H1 (cell line): ENCODE results near the gene CRHR2. TPM values are rescaled to one million over a fixed set of nuclear protein-coding genes. Genes with fewer than 3 reads are reported as not detected.

Source experiments
- CTCF ChIA-PET: fragments of 300-600 bp; sonication (Branson Sonifier 250); formaldehyde crosslinking; loops from one replicate; lab custom pipeline; 2021; ENCODE audit not compliant: partially characterized antibody; lab: Charles Lee
- POLR2A ChIA-PET: fragments of 300-600 bp; sonication (Branson Sonifier 250); formaldehyde crosslinking; loops from one replicate; lab custom pipeline; 2021; ENCODE audit warnings: inconsistent platforms; ENCODE audit not compliant: partially characterized antibody; lab: Charles Lee
- DNase-seq, 2 experiments: peaks; one replicate each; pipeline versions ENCODE4 v3.0.0 to v3.0.0-alpha.2; 2010 to 2022; ENCODE audit warnings: low spot score in 2 of 2, low read depth in 1 of 2, mixed read lengths in 1 of 2
- FAIRE-seq: peaks from 2 replicates; lab custom pipeline; 2011; peaks lifted over from hg19 to GRCh38; lab: Jason Lieb, UNC
- H2AFZ ChIP-seq: 2 replicates; pipeline ENCODE4 v1.8.1; 2012; ENCODE audit warnings: low read length, inconsistent platforms
- H2AK5ac ChIP-seq: 2 replicates; pipeline ENCODE4 v1.6.1; 2013; ENCODE audit warnings: low read depth, low read length
- H2BK120ac ChIP-seq: replicated peaks from 2 replicates; pipeline ENCODE3; 2013; ENCODE audit warnings: low read depth, low read length, inconsistent platforms
- H2BK12ac ChIP-seq: 2 replicates; pipeline ENCODE4 v1.6.1; 2013; ENCODE audit warnings: low read depth, low read length
- H2BK15ac ChIP-seq: 2 replicates; pipeline ENCODE4 v1.6.1; 2013; ENCODE audit warnings: low read length
- H2BK20ac ChIP-seq: 2 replicates; pipeline ENCODE4 v1.6.1; 2013; ENCODE audit warnings: low read length
- H2BK5ac ChIP-seq: 2 replicates; pipeline ENCODE4 v1.6.1; 2013; ENCODE audit warnings: low read depth, low read length
- H3K14ac ChIP-seq: 2 replicates; pipeline ENCODE4 v1.6.1; 2013; ENCODE audit warnings: inconsistent platforms; ENCODE audit not compliant: insufficient read length
- H3K18ac ChIP-seq: 2 replicates; pipeline ENCODE4 v1.6.1; 2013; ENCODE audit warnings: low read length; ENCODE audit errors: extremely low read depth
- H3K23ac ChIP-seq: 2 replicates; pipeline ENCODE4 v1.6.1; 2013; ENCODE audit warnings: inconsistent platforms; ENCODE audit not compliant: insufficient read length
- H3K23me2 ChIP-seq: 2 replicates; pipeline ENCODE4 v1.6.1; 2013; ENCODE audit warnings: low read depth, low read length
- H3K27ac ChIP-seq: 2 replicates; pipeline ENCODE4 v1.6.1; 2011; ENCODE audit warnings: low read depth, low read length, inconsistent platforms
- H3K27me3 ChIP-seq, 4 experiments: replicated peaks in 1 of 4; 1 replicate in 1 of 4; 2 replicates in 3 of 4; pipeline versions ENCODE4 v1.6.1 to v1.8.1; 2011 to 2013; ENCODE audit warnings: low read length in 3 of 4, mild to moderate bottlenecking in 3 of 4, inconsistent platforms in 2 of 4, mixed read lengths in 2 of 4, moderate library complexity in 1 of 4; ENCODE audit not compliant: control insufficient read depth in 3 of 4, insufficient read depth in 3 of 4; ENCODE audit errors: extremely low read depth in 1 of 4
- H3K36me3 ChIP-seq, 4 experiments: 2 replicates each; pipeline versions ENCODE4 v1.6.1 to v1.8.1; 2011 to 2013; ENCODE audit warnings: mild to moderate bottlenecking in 4 of 4, low read length in 3 of 4, moderate library complexity in 2 of 4, control low read depth in 1 of 4, inconsistent platforms in 1 of 4; ENCODE audit not compliant: insufficient read depth in 4 of 4, control insufficient read depth in 2 of 4
- H3K4ac ChIP-seq: replicated peaks from 2 replicates; pipeline ENCODE3; 2013; ENCODE audit warnings: low read length, low read depth, mixed read lengths, inconsistent platforms; ENCODE audit not compliant: insufficient read length
- H3K4me1 ChIP-seq, 4 experiments: replicated peaks in 1 of 4; 1 replicate in 1 of 4; 2 replicates in 3 of 4; pipeline versions ENCODE4 v1.6.1 to v1.8.1; 2011 to 2013; ENCODE audit warnings: low read length in 3 of 4, inconsistent platforms in 2 of 4, mixed read lengths in 1 of 4; ENCODE audit not compliant: insufficient read depth in 4 of 4, control insufficient read depth in 3 of 4
- H3K4me2 ChIP-seq, 2 experiments: 2 replicates each; pipeline versions ENCODE4 v1.6.1 to v1.8.1; 2011 to 2013; ENCODE audit warnings: low read depth in 2 of 2, low read length in 2 of 2, control low read depth in 1 of 2, inconsistent platforms in 1 of 2, mild to moderate bottlenecking in 1 of 2; ENCODE audit not compliant: insufficient read depth in 1 of 2
- H3K4me3 ChIP-seq, 4 experiments: fragments of 200-600, 300-600 bp in 1 of 4; sonication (generic), shearing (Covaris generic), sonication (Bioruptor Twin) in 1 of 4; 2 replicates each; pipeline versions ENCODE4 v1.5.1 to v1.8.1; 2011 to 2016; ENCODE audit warnings: low read length in 4 of 4, low read depth in 3 of 4, control low read depth in 2 of 4, inconsistent platforms in 2 of 4, mild to moderate bottlenecking in 2 of 4, mixed read lengths in 1 of 4, moderate library complexity in 1 of 4; ENCODE audit not compliant: insufficient read depth in 2 of 4; ENCODE audit errors: extremely low read depth in 1 of 4
- H3K56ac ChIP-seq: replicated peaks from 2 replicates; pipeline ENCODE3; 2013; ENCODE audit warnings: low read depth, mild to moderate bottlenecking, mixed read lengths, low read length, inconsistent platforms; ENCODE audit not compliant: insufficient read length
- H3K79me1 ChIP-seq: 2 replicates; pipeline ENCODE4 v1.6.1; 2013; ENCODE audit warnings: low read depth, low read length, control low read depth
- H3K79me2 ChIP-seq, 2 experiments: 2 replicates each; pipeline versions ENCODE4 v1.6.1 to v1.8.1; 2012 to 2013; ENCODE audit warnings: low read length in 2 of 2, mild to moderate bottlenecking in 2 of 2, inconsistent platforms in 1 of 2; ENCODE audit not compliant: insufficient read depth in 2 of 2, control insufficient read depth in 1 of 2
- H3K9ac ChIP-seq, 4 experiments: replicated peaks in 1 of 4; 1 replicate in 1 of 4; 2 replicates in 3 of 4; pipeline versions ENCODE4 v1.6.1 to v1.8.1; 2011 to 2013; ENCODE audit warnings: low read depth in 3 of 4, low read length in 3 of 4, control low read depth in 2 of 4, mild to moderate bottlenecking in 2 of 4, moderate library complexity in 2 of 4, inconsistent platforms in 1 of 4; ENCODE audit errors: extremely low read depth in 1 of 4
- H3K9me3 ChIP-seq, 2 experiments: 2 replicates each; pipeline versions ENCODE4 v1.6.1 to v1.8.1; 2012 to 2013; ENCODE audit warnings: mild to moderate bottlenecking in 2 of 2, moderate library complexity in 2 of 2, control low read depth in 1 of 2, inconsistent platforms in 1 of 2, low read depth in 1 of 2, low read length in 1 of 2, mixed read lengths in 1 of 2; ENCODE audit not compliant: insufficient read depth in 2 of 2
- H4K20me1 ChIP-seq, 2 experiments: replicated peaks in 1 of 2; 2 replicates each; pipeline versions ENCODE3 to v1.8.1; 2011 to 2013; ENCODE audit warnings: inconsistent platforms in 2 of 2, low read length in 2 of 2, mild to moderate bottlenecking in 1 of 2; ENCODE audit not compliant: insufficient read depth in 2 of 2, control insufficient read depth in 1 of 2
- H4K5ac ChIP-seq: 2 replicates; pipeline ENCODE4 v1.6.1; 2013; ENCODE audit warnings: low read length, low read depth, mixed read lengths, inconsistent platforms; ENCODE audit not compliant: insufficient read length
- H4K8ac ChIP-seq: 2 replicates; pipeline ENCODE4 v1.8.0; 2013; ENCODE audit warnings: mild to moderate bottlenecking, moderate library complexity, low read length, inconsistent platforms; ENCODE audit not compliant: insufficient read depth; ENCODE audit errors: extremely low read depth
- H4K91ac ChIP-seq: replicated peaks from 2 replicates; pipeline ENCODE3; 2013; ENCODE audit warnings: low read length, mixed read lengths, inconsistent platforms; ENCODE audit not compliant: insufficient read length
- ATF3 ChIP-seq: IDR thresholded peaks from 2 replicates; pipeline ENCODE4 v1.6.1; 2011; ENCODE audit warnings: low read depth, mild to moderate bottlenecking, low read length; ENCODE audit not compliant: insufficient read depth
- BACH1 ChIP-seq: IDR thresholded peaks from 2 replicates; pipeline ENCODE4 v1.6.1; 2012; ENCODE audit warnings: low read length, improper control_type of control experiment
- CTCF ChIP-seq, 3 experiments: IDR thresholded peaks; 1 replicate in 2 of 3; 2 replicates in 1 of 3; pipeline versions ENCODE4 v1.5.1 to v1.6.1; 2011; ENCODE audit warnings: low read length in 3 of 3, mild to moderate bottlenecking in 3 of 3, inconsistent platforms in 2 of 3, low read depth in 1 of 3, moderate library complexity in 1 of 3; ENCODE audit not compliant: insufficient read depth in 1 of 3; ENCODE audit errors: control extremely low read depth in 1 of 3
- FOSL1 ChIP-seq: IDR thresholded peaks from 2 replicates; pipeline ENCODE4 v1.6.1; 2011; ENCODE audit warnings: mild to moderate bottlenecking, low read depth, low read length, moderate library complexity; ENCODE audit not compliant: insufficient read depth
- GTF2F1 ChIP-seq: IDR thresholded peaks from 2 replicates; pipeline ENCODE4 v1.6.1; 2012; ENCODE audit warnings: low read depth, low read length, improper control_type of control experiment, borderline replicate concordance
- JUN ChIP-seq: IDR thresholded peaks from 2 replicates; pipeline ENCODE4 v1.6.1; 2011; ENCODE audit warnings: low read depth, mild to moderate bottlenecking, improper control_type of control experiment, low read length
- POLR2A ChIP-seq, 2 experiments: IDR thresholded peaks; 1 replicate in 1 of 2; 2 replicates in 1 of 2; pipeline ENCODE4 v1.6.1; 2011; ENCODE audit warnings: low read depth in 2 of 2, low read length in 2 of 2, mild to moderate bottlenecking in 2 of 2; ENCODE audit errors: control extremely low read depth in 1 of 2
- SP1 ChIP-seq: IDR thresholded peaks from 2 replicates; pipeline ENCODE4 v1.6.1; 2011; ENCODE audit warnings: low read depth, low read length
- USF2 ChIP-seq: IDR thresholded peaks from 2 replicates; pipeline ENCODE4 v1.6.1; 2011; ENCODE audit warnings: low read length, improper control_type of control experiment
- WGBS, 2 experiments: shearing (Covaris generic) in 1 of 2; methylation state at CpG; one replicate each; pipeline versions ENCODE4 v1.1.6 to v1.1.7; 2013 to 2015; ENCODE audit warnings: low lambda C conversion rate in 2 of 2, mixed read lengths in 2 of 2, inconsistent platforms in 1 of 2, low coverage in 1 of 2, missing lambda C conversion rate in 1 of 2; ENCODE audit not compliant: insufficient replicate concordance in 2 of 2, insufficient coverage in 1 of 2, insufficient read length in 1 of 2; ENCODE audit errors: extremely low coverage in 1 of 2, missing lambda C conversion rate in 1 of 2; 5-methylcytosine and 5-hydroxymethylcytosine counted together
- polyA plus RNA-seq, 7 experiments: library from polyadenylated mRNA; depleted of rRNA in 3 of 7; stranded (reverse) in 5 of 7; unstranded in 2 of 7; fragments of >200 nt in 5 of 7; fragments of 200-250 nt in 2 of 7; gene quantifications; 1 replicate in 5 of 7; 2 replicates in 1 of 7; 4 replicates in 1 of 7; pipeline versions ENCODE4 v1.2.1 to v1.2.3, GENCODE V29; 2011 to 2013; ENCODE audit warnings: missing spikeins in 2 of 7, mixed read lengths in 2 of 7
- total RNA-seq: library from RNA; stranded (reverse); fragmentation: NEBNext Ultra II Directional; extraction: Animal tissue kit (Norgen Biotek cat#: 25700); gene quantifications from 2 replicates; pipeline ENCODE4 v1.2.1, GENCODE V29; 2021

Gene CRHR2
- total and polyA plus RNA-seq, 2 of the 8 experiments (the other 6 are each of a cell fraction or from before 2014, with no cell fraction given): 0.37 to 1.3 TPM

GRCh38 chr7:30679664-30680063 lies 2.6 kb downstream of the CRHR2 start:
- Histone ChIP-seq H3K27me3 (peaks cover 10 to 44% (median 41%) of the 10 kb centered on the region in 4 experiments), H3K4ac (no peak overlapping the region)
- WGBS, 2 experiments: 62% methylated on average over 2 of the region's 2 CpGs; no CpG with 5 or more reads in 1 of the 2 experiments
- TF ChIP-seq BACH1: no peak
- no peak for TF ChIP-seq GTF2F1
- no peak for TF ChIP-seq USF2
- TF ChIP-seq SP1: no peak
- TF ChIP-seq POLR2A (IDR thresholded peaks at IDR 0.05; ENCODE audit: control extremely low read depth in 1 of 2, low read depth in 2 of 2, low read length in 2 of 2): no peak
- no peak for TF ChIP-seq FOSL1
- TF ChIP-seq JUN: no peak
- no peak for TF ChIP-seq ATF3
- no peak for TF ChIP-seq CTCF (IDR thresholded peaks at IDR 0.05; ENCODE audit: control extremely low read depth in 1 of 3, insufficient read depth in 1 of 3, low read depth in 1 of 3, low read length in 3 of 3)

More at GRCh38 chr7:30679664-30680063, 2.6 kb downstream of the CRHR2 start:
- Histone ChIP-seq H2BK15ac (no peak overlapping the region), H4K5ac (no peak overlapping the region), H2BK5ac (no peak overlapping the region), H3K14ac (no peak overlapping the region), H3K4me3 (no peak overlapping the region), H3K79me2 (no peaks in the 10 kb centered on the region), H3K4me2 (peak overlapping the region in 1 of 2 experiments; percentile 31; a peak in 1 of 4 replicates), H3K23me2 (peaks cover 15% of the 10 kb centered on the region; the same call in 1 of the 2 replicates), H4K91ac (no peak overlapping the region), H2BK120ac (no peak overlapping the region), H4K8ac (no peak overlapping the region), H2BK20ac (no peak overlapping the region), H3K9me3 (no peaks in the 10 kb centered on the region), H2AK5ac (no peak overlapping the region), H3K56ac (no peak overlapping the region), H4K20me1 (peaks cover 3 to 21% of the 10 kb centered on the region in 2 experiments), H3K36me3 (no peaks in the 10 kb centered on the region), H2AFZ (no peak overlapping the region), H3K79me1 (no peaks in the 10 kb centered on the region; the same call in 1 of the 2 replicates), H3K18ac (no peak overlapping the region), H3K9ac (no peak overlapping the region), H3K23ac (no peak overlapping the region), H3K27ac (no peak overlapping the region), H2BK12ac (no peak overlapping the region), H3K4me1 (peaks cover 6 to 16% (median 7%) of the 10 kb centered on the region in 4 experiments)
- CTCF ChIA-PET: interaction anchor here (1.2 to 4.6 kb wide), 15 partner anchors 9 to 66 kb away, joined by 3 to 31 read pairs (median 7); no protein-coding TSS in a partner anchor
- FAIRE-seq: no peak
- DNase-seq: no peak
- POLR2A ChIA-PET: interaction anchor here (0.6 to 2.8 kb wide), 7 partner anchors 12 to 46 kb away, joined by 3 to 11 read pairs (median 4); no protein-coding TSS in a partner anchor
